ENCODE data around the gene ADAM10. TPM values are rescaled to one million over a fixed set of nuclear protein-coding genes. Genes with fewer than 3 reads are reported as not detected.

Gene ADAM10
- total RNA-seq, 1 donor from 2014 or later: 85.9 TPM

DNA sequence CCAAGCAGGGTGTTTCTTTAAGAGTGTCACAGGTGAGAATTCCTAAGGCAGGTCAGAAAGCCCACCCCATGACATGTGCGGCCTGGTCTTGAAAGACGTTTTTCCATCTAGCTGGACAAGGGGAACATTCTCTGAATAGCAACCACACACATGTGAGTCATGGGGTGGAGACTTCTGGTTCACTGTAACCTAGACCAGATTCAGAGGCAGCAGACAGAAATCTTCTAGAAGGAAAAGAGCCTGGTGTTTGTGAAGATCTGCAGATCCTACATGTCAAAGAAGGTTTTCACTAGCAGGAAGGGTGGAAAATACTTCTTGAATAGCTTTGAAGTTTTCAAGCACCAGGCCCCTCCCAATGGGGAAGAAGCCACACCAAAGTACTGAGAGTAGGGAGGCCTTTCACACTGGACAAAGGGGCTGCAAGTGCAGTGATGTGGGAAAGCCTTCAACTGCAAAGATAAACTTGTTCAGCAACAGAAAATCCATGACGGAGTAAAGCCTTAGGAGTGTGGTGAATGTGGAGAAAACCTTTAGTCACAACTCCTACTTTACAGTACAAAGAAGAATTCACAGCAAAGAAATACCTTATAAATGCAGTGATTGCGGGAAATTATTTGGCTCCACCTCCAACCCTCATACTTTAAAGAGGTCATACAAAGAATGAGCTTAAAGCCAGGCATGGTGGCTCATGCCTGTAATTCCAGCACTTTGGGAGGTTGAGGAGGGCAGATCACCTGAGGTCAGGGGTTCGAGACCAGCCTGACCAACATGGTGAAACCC, 17.6 kb downstream of the ADAM10 start:
- no peak for DNase-seq (ENCODE audit: low spot score)
- intact Hi-C loops (cut with DNase I): no loop called here

DNA sequence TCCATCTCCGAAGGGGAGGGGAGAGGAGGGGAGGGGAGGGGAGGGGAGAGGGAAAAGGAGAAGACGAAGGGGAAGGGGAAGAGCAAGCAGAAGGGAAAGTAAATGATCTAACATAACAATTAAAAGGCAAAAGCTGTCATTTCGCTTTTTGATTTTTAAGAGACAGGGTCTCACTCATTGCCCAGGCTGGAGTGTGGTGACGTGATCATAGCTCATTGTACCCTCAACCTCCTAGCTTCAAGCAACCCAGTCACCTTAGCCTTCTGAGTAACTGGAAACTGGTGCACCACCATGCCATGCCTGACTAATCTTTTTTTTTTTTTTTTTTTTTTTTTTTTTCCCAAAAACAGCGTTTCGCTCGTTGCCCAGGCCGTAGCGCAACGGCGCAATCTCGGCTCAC, 22.6 kb downstream of the ADAM10 start:
- DNase-seq (ENCODE audit: low spot score): no peak
- intact Hi-C loops (cut with DNase I): no loop called here

DNA sequence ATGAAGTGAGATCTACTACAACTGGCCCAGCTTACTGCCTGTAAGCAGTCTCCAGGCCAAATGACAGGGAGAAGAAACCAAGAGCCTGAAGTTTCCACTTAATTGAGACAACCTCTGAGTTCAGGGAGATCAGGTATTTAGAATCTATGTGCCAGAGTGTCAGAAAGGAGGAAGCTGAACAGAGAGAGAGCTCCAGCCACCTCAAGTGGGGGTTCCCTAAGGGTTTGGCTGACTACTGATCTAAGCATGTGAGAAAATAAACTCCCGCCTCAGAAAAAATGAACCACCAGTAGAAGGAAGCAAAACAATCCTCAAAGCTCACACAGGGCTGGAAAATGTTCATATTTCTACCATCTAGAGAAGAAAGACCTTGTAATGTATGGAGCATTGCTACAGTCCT, 25.0 kb downstream of the ADAM10 start:
- intact Hi-C loops (cut with DNase I): no loop called here
- DNase-seq (ENCODE audit: low spot score): no peak

DNA sequence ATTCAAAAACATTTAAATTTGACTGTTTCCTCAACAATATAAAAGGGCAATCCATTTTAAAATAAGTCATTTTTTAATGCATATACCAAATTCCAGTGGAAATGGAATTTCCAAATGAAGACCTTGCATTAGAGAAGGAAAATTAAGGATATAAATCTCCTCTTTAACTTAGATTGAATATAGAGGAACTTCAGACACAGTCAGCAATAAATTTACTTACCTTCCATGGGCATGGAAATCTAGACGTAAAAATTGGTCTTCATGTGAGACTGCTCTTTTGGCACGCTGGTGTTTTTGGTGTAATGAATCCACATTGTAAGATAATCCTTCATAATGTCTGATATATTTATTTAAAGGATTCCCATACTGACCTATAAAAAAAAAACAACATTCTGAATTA, 32.1 kb downstream of the ADAM10 start:
- no peak for DNase-seq (ENCODE audit: low spot score)
- intact Hi-C loops (cut with DNase I): no loop called here

DNA sequence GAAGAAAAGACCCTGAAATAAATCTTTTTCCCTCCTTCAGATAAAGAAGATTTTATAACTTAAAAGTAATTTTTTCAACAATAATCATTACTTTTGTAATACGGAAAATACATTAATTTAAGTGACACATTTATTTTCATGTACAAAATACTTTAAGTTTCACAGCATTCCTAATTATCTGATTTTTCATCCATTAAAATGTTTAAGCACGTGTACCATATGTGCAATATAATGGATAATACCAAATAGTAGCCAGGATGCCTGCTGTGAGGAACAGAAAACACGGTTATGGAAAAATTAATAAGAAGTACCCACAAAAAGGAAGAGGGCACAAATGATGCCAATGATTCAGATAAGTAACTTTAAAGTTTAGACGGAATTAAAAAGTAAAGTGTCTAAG, 33.5 kb downstream of the ADAM10 start:
- no peak for DNase-seq (ENCODE audit: low spot score)
- intact Hi-C loops (cut with DNase I): no loop called here

DNA sequence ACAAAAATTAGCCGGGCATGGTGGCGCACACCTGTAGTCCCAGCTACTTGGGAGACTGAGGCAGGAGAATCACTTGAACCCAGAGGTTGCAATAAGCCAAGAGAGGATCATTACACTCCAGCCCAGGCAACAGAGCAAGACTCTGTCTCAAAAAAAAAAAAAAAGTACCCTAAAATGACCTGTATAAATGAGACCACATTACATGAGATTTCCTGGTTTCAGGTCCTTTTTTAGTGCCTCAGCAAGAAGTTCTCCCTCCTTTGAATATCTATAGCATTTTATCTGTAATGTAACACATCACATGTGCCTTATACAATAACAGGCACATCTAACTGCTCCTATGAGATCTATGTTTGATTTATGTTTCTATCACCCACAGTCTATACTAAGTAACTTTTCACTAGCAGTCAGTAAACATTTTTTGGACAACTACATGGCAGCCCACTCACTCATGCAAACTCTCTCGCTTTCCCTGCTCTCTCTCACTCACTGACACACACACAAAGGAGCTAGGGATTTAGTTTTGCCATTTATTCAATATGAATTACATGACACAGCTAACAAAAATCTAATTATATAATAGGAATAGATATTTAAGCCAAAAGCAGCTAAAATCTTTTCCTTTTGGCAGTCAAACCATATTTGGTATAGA, 34.1 kb downstream of the ADAM10 start:
- intact Hi-C loops (cut with DNase I): no loop called here

DNA sequence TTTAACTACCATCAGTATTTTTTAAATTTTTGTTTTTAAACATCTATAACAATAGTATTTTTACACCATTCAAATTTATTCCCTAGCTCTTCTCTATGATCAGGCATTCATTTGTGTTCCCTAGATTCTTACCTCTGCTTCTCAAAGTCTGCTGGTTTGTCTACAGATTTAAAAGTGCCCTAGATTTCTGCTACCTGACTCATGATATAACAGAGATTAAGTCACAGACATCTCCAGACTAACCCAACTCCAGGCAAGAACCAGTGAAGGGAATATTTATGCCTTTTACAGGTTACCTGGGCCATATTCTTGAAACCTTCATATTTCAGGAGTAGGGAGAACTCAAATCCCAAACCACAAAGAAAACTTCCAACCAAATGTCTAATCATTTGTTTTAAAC, 38.8 kb downstream of the ADAM10 start:
- DNase-seq (ENCODE audit: low spot score): no peak
- intact Hi-C loops (cut with DNase I): no loop called here

More for the DNA sequence above, 34.1 kb downstream of the ADAM10 start:
- DNase-seq (ENCODE audit: low spot score): no peak

DNA sequence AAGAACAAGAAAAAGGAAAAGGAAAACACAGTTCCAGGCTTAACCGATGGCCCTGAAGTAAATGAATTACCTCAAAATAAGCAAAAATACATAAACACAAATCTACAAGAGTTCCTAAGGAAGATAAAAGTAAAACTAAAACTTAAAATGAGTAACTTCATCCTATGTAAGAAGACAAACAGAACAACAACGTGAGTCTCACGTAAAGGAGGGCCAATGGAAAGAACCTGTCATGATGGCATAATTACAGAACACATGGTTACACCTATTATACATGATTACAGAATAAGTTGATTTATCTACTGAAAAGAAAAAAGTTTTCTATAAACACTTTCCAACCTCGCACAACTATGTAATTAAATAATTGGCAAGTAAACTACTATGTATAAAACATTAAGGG, 42.1 kb downstream of the ADAM10 start:
- DNase-seq (ENCODE audit: low spot score): no peak
- intact Hi-C loops (cut with DNase I): no loop called here

DNA sequence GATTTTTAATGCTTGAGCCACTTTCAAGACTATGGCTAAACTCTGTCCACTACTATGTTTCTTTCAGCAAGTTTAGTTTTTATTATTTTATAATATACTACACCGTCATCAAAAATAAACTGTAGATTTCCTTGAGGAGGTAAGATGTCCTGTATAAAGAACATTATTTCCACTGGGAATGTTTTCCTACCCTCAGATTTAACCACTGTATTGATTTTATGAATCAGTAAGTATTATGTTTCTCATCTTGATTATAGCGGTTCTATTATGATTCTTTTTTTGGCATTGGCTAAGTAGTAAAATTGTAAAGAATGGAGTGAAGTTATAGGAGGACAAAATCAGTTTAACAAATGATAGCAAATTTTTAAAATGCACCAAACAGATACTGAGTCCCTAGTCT, 44.4 kb downstream of the ADAM10 start:
- intact Hi-C loops (cut with DNase I): no loop called here
- DNase-seq (ENCODE audit: low spot score): no peak

DNA sequence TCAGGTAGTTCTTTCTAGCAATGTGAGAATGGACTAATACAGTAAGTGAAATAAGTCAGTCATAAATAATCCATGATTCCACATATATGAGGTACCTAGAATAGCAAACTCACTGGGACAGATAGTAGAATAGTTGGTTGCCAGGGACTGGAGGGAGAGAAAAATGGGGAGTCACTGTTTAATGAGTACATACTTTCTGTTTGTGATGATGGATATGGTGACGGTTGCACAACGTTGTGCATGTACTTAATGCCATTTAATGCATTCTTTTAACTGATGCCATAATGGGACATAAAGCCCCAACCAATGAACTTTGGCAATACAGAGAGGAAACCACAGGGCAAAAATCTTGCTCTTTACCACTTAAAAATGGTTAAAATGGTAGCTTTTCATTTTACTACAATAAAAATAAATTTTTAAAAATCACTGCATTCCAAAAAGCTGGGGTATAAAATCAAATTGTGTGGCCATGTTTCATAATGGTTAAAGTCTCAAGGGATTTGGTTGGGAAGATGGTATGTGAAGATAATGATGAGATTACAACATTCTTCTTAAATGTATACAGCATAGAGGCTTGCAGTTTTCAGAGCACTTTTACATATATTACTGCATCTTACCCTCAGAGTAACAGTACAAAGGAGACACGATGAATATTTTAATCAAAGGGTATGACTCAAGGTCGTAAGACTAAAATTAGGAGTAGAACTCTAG, 45.2 kb downstream of the ADAM10 start:
- intact Hi-C loops (cut with DNase I): no loop called here

DNA sequence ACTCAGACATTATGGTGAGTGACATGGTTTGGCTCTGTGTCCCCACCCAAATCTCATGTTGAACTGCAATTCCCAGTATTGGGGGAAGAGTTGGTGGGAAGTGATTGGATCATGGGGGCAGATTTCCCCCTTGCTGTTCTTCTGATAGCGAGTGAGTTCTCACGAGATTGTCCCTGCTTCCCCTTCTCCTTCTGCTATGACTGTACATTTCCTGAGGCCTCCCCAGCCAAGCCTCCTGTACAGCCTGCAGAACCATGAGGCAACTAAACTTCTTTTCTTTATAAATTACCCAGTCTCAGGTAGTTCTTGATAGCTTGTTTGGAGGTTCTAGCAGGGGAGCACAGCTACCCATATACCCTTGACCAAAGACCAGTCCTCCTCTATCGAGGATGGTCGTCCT, 45.9 kb downstream of the ADAM10 start:
- intact Hi-C loops (cut with DNase I): no loop called here
- DNase-seq (ENCODE audit: low spot score): no peak

More for the DNA sequence above, 45.2 kb downstream of the ADAM10 start:
- no peak for DNase-seq (ENCODE audit: low spot score)

DNA sequence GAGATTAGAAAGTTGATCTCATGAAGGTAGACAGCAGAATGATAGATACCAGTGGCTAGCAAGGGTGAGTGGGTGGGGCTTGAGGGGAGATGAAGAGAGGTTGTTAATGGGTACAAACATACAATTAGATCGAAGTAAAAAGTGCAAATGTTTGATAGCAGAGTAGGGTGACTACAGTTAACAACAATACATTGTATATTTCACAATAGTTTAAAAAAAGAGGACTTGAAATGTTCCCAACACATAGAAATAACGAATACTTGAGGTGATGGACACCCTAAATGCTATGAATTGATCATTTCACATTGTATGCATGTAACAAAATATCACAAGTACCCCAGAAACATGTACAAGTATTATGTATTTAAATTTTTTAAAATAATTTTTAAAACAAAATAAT, 47.3 kb downstream of the ADAM10 start:
- intact Hi-C loops (cut with DNase I): no loop called here

DNA sequence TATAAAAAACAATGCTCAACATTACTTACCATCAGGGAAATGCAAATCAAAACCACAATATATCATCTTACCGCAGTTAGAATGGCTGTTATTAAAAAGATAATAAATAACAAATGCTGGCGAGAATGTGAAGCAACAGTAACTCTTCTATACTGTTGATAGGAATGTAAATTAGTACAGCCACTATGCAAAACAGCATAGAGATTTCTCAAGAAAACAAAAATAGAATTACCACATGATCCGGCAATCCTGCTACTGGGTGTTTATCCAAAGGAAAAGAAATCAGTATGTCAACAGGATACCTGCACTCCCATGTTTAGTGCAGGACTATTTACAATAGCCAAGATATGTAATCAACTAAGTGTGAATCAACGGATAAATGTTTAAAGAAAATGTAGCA, 48.1 kb downstream of the ADAM10 start:
- no peak for DNase-seq (ENCODE audit: low spot score)
- intact Hi-C loops (cut with DNase I): no loop called here

More for the DNA sequence above, 47.3 kb downstream of the ADAM10 start:
- DNase-seq (ENCODE audit: low spot score): no peak

DNA sequence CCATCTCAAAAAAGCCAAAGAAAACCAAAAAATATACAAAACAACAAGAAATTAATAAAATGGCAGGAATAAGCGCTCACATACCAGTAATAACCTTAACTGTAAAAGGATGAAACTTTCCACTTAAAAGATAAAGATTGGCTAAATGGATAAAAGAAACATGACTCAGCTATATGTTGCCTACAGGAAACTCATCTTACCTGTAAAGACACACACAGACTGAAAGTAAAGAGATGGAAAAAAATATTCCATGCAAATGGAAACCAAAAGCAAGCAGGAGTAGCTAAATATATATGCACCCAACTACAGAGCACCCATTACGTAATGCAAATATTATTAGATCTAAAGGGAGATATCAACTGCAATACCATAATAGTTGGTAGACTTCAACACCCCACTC, 49.7 kb downstream of the ADAM10 start:
- intact Hi-C loops (cut with DNase I): no loop called here
- no peak for DNase-seq (ENCODE audit: low spot score)

DNA sequence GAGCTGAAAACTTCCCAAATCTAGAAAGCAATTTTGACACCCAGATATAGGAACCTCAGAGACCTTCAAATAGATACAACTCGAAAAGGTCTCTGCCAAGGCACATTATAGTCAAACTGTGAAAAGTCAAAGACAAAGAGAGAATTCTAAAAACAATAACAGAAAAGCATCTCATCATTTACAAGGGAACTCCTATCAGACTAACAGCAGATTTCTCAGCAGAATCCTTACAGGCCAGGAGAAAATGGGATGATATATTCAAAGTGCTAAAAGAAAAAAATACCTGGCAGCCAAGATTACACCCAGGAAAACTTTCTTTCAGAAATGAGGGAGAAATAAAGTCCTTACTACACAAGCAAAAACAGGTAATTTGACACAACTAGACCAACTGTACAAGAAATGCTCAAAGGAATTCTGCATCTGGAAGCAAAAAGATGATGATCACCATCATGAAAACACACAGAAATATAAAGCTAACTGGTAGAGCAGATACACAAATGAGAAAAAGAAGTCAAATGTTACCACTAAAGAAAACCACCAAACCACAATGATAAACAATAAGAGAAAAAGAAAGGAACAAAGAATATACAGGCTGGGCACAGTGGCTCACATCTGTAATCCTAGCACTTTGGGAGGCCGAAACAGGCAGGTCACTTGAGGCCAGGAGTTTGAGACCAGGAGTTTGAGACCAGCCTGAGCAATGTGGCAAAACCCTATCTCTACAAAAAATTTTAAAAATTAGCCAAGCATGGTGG, 50.4 kb downstream of the ADAM10 start:
- no peak for DNase-seq (ENCODE audit: low spot score)
- intact Hi-C loops (cut with DNase I): no loop called here

DNA sequence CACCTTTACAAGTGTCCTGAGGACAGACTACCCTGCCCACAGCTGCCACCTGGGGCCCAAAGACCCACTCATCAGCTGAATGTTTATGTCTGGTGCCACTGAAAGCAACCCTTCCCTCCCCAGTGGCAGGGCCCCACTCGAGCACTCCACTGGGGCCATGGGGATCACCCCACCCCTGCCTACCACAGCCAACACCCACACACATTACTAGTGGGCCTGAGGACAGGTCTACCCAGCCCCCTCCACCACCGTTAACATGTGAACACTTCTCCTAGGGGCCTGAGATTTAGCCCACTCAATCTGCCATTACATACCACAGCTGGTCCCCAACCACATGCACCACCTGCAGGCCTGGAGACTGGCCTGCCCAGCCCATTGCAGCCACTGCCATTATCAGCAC, 52.3 kb downstream of the ADAM10 start:
- intact Hi-C loops (cut with DNase I): no loop called here
- DNase-seq (ENCODE audit: low spot score): no peak

DNA sequence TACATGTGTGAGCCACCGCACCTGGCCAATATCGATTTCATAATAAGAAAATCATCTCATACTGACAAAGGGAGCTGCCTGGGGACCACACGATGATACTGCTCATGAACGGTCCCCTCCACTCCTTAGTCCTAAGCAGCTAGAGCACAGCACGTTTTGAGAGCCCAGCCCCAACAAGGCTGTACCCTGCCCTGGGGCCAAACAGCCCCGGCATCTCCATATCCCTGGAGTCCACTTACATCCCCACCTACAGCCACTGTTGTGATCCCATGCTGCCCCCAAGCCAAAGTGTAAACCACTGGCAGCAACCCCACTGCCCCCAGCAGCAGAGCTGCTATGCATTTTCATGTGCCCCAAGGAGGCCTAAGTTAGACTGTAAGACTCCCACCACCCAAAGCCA, 52.8 kb downstream of the ADAM10 start:
- intact Hi-C loops (cut with DNase I): no loop called here
- no peak for DNase-seq (ENCODE audit: low spot score)

DNA sequence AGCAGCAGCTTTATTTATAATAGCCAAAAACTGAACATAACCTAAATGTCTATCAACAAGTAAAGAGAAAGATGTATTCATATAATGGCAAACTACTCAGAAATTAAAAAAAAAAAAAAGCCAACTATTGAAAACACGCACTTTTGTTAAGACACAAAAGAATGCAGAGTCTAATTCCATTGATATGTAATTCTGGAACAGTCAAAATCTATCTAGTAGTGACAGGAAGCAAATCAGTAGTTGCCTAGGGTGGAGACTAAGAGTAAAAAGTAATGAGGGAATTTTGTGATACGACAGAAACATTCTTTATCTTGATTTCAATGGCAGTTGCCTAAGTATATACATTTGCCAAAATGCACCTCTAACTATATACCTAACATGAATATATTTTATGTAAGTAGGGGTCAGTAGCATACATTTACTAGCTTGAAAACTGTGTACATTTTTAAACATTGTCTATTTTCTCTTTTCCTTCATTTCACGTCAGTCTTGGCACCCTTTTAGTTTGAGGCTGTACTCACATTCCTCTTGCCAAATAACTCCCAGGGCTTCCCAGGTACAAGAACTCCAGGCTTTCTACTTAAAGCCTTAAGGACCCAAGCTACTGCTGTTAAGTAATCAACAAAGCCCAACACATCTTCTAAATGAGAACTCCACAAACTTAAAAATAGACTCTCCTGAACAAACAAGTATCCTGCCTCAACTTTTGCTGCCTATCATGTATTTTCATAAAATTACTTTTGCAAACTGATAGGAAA, 54.7 kb downstream of the ADAM10 start:
- no peak for DNase-seq (ENCODE audit: low spot score)
- intact Hi-C loops (cut with DNase I): no loop called here

DNA sequence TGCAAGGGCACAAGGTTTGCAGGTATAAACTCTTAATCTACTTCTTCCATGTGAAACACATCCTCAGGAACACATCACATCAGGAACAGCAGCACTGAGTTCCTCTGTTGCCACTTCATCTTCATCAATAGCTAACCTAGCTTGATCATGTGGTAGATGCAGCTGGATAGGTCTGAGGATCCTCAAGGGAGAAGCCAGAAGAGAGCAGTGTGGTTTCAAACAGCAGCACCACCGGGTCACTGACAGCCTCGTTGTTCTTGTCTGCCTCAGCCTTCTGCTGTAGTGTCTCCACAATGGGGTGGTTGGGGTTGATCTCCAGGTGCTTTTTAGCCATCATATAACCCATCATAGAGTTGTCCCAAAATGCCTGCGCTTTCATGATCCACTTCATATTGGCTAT, 58.8 kb downstream of the ADAM10 start:
- no peak for DNase-seq (ENCODE audit: low spot score)
- intact Hi-C loops (cut with DNase I): no loop called here
